Liver (tissue), 3 donors: ENCODE data around the gene GFM2.

Source experiments
- ATF3 ChIP-seq: IDR thresholded peaks from 2 replicates; pipeline ENCODE4 v1.6.1; 2016; ENCODE audit warnings: antibody characterized with exemption
- CTCF ChIP-seq: fragments of 150-350 bp; IDR thresholded peaks from 2 replicates; pipeline ENCODE4 v1.5.1; 2017; ENCODE audit warnings: improper control_type of control experiment, low read depth, low read length; ENCODE audit not compliant: missing input control
- EGR1 ChIP-seq, 2 donors: IDR thresholded peaks; 2 replicates each; pipeline ENCODE4 v1.6.1; 2016 to 2018; ENCODE audit warnings: antibody characterized with exemption in 2 of 2, low read depth in 2 of 2
- HNF4A ChIP-seq, 2 donors: conservative IDR thresholded peaks; 2 replicates each; pipeline ENCODE4 v1.6.1; 2016; ENCODE audit warnings: antibody characterized with exemption in 2 of 2, mild to moderate bottlenecking in 2 of 2
- HNF4G ChIP-seq: IDR thresholded peaks from 2 replicates; pipeline ENCODE4 v1.6.1; 2016; ENCODE audit warnings: antibody characterized with exemption
- JUND ChIP-seq, 2 donors: IDR thresholded peaks; 2 replicates each; pipeline ENCODE4 v1.6.1; 2016; ENCODE audit warnings: antibody characterized with exemption in 2 of 2
- NR2F2 ChIP-seq: IDR thresholded peaks from 2 replicates; pipeline ENCODE4 v1.6.1; 2016; ENCODE audit warnings: antibody characterized with exemption
- RAD21 ChIP-seq, 2 donors: IDR thresholded peaks; 2 replicates each; pipeline ENCODE4 v1.6.1; 2016; ENCODE audit warnings: antibody characterized with exemption in 2 of 2, mild to moderate bottlenecking in 2 of 2
- REST ChIP-seq: IDR thresholded peaks from 2 replicates; pipeline ENCODE4 v1.6.1; 2016; ENCODE audit warnings: antibody characterized with exemption, mild to moderate bottlenecking
- SP1 ChIP-seq: IDR thresholded peaks from 2 replicates; pipeline ENCODE4 v1.6.1; 2018; ENCODE audit warnings: antibody characterized with exemption, mild to moderate bottlenecking
- TAF1 ChIP-seq: conservative IDR thresholded peaks from 2 replicates; pipeline ENCODE4 v1.6.1; 2016; ENCODE audit warnings: antibody characterized with exemption, mild to moderate bottlenecking
- YY1 ChIP-seq: IDR thresholded peaks from 2 replicates; pipeline ENCODE4 v1.6.1; 2016; ENCODE audit warnings: antibody characterized with exemption, mild to moderate bottlenecking
- ZBTB33 ChIP-seq: IDR thresholded peaks from 2 replicates; pipeline ENCODE4 v1.6.1; 2016; ENCODE audit warnings: antibody characterized with exemption
- donor health status: healthy.
- donor health status: healthy.

- TF ChIP-seq CTCF (no peak), SP1 (no peak), JUND (IDR thresholded peaks at IDR 0.05) (no peak), TAF1 (no peak), ATF3 (no peak), YY1 (no peak), ZBTB33 (no peak), RAD21 (IDR thresholded peaks at IDR 0.05) (no peak), HNF4G (no peak), HNF4A (conservative IDR thresholded peaks at IDR 0.05) (no peak), EGR1 (IDR thresholded peaks at IDR 0.05; ENCODE audit: low read depth in 2 of 2) (no peak), REST (no peak), NR2F2 (no peak)
Observed at GRCh38 chr5:74762599-74762998, 4.3 kb downstream of the GFM2 start.
